Peyer's patch (tissue), 4 donors: ENCODE results near the gene F7. TPM values are rescaled to one million over a fixed set of nuclear protein-coding genes. Genes with fewer than 3 reads are reported as not detected.

Experiments used
- DNase-seq, 3 donors: peaks; one replicate each; pipeline ENCODE4 v3.0.0-alpha.2; 2017 to 2019
- H3K27ac ChIP-seq, 4 donors: fragments of 200-600 bp; sonication (generic); one replicate each; pipeline ENCODE4 v1.5.1; 2016 to 2019
- H3K27me3 ChIP-seq, 2 donors: fragments of 200-600 bp; sonication (generic); one replicate each; pipeline ENCODE4 v1.5.1; 2019
- H3K36me3 ChIP-seq, 3 donors: fragments of 200-600 bp; sonication (generic); one replicate each; pipeline ENCODE4 v1.5.1; 2016 to 2019
- H3K4me1 ChIP-seq, 4 donors: fragments of 200-600 bp; sonication (generic); one replicate each; pipeline ENCODE4 v1.5.1; 2016 to 2019
- H3K4me3 ChIP-seq, 4 donors: fragments of 200-600 bp; sonication (generic); 1 replicate in 3 of 4; 2 replicates in 1 of 4; pipeline ENCODE4 v1.5.1; 2016 to 2019; ENCODE audit warnings: mild to moderate bottlenecking in 1 of 4
- H3K9me3 ChIP-seq, 4 donors: fragments of 200-600 bp; sonication (generic); one replicate each; pipeline ENCODE4 v1.5.1; 2016 to 2019; ENCODE audit warnings: mild to moderate bottlenecking in 1 of 4
- POLR2A ChIP-seq, 2 donors: fragments of 450-650 bp; IDR thresholded peaks; one replicate each; pipeline ENCODE4 v1.5.1; 2017; ENCODE audit warnings: antibody characterized with exemption in 2 of 2, mild to moderate bottlenecking in 2 of 2, moderate library complexity in 2 of 2
- total RNA-seq, 4 donors: library from RNA; depleted of rRNA; stranded (reverse); fragments of >200 nt; gene quantifications; one replicate each; pipeline ENCODE4 v1.1.0, GENCODE V29; 2016
- TF ChIP-seq, protein P1 (sequence below), 6 experiments: fragments of 450-650 bp in 4 of 6; fragments of 200-600 bp in 2 of 6; sonication (generic) in 1 of 6; IDR thresholded peaks; one replicate each; pipeline ENCODE4 v1.5.1; 2017 to 2019; ENCODE audit warnings: antibody characterized with exemption in 6 of 6, mild to moderate bottlenecking in 3 of 6, moderate library complexity in 1 of 6

The F7 gene
- total RNA-seq, 4 donors from 2014 or later, result 1.9 to 2.9 TPM; not detected in 2

DNA sequence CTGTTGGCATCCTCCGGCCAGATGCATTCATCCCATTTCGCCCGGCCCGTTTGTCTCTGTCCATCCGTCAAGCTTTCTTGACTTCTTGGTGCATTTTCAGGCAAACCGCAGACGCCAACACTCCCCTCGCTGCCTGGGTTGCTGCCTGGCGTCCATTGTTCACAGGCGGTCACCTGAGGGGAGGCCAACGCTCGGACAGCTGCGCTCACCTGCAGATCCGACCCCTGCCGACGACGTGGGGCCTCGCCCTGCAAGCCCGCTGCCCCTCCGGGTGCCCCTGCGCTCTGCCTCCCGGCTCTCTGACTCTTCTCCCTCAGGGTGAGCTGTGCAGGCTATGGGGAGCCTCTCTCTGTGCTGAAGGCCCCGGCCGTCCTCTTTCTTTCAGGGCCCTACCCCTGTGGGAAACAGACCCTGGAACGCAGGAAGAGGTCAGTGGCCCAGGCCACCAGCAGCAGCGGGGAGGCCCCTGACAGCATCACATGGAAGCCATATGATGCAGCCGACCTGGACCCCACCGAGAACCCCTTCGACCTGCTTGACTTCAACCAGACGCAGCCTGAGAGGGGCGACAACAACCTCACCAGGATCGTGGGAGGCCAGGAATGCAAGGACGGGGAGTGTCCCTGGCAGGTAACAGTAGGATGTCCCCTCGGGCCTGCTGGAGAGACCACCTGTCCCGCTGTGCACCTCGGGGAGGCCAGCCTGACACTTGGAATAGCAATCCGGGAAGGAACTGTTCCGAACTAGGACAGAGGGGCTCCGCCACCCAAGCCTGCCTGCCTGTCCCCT lies 38.1 kb downstream of the F7 start:
- Histone ChIP-seq H3K36me3 (no peaks in the 10 kb centered on the region), H3K27me3 (no peaks in the 10 kb centered on the region), H3K4me3 (no peak overlapping the region), H3K4me1 (no peaks in the 10 kb centered on the region), H3K27ac (no peak overlapping the region), H3K9me3 (no peaks in the 10 kb centered on the region)
- DNase-seq, result no peak
- TF ChIP-seq, protein P1, sequence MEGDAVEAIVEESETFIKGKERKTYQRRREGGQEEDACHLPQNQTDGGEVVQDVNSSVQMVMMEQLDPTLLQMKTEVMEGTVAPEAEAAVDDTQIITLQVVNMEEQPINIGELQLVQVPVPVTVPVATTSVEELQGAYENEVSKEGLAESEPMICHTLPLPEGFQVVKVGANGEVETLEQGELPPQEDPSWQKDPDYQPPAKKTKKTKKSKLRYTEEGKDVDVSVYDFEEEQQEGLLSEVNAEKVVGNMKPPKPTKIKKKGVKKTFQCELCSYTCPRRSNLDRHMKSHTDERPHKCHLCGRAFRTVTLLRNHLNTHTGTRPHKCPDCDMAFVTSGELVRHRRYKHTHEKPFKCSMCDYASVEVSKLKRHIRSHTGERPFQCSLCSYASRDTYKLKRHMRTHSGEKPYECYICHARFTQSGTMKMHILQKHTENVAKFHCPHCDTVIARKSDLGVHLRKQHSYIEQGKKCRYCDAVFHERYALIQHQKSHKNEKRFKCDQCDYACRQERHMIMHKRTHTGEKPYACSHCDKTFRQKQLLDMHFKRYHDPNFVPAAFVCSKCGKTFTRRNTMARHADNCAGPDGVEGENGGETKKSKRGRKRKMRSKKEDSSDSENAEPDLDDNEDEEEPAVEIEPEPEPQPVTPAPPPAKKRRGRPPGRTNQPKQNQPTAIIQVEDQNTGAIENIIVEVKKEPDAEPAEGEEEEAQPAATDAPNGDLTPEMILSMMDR (IDR thresholded peaks at IDR 0.05), result no peak
- TF ChIP-seq POLR2A (IDR thresholded peaks at IDR 0.05), result no peak

DNA sequence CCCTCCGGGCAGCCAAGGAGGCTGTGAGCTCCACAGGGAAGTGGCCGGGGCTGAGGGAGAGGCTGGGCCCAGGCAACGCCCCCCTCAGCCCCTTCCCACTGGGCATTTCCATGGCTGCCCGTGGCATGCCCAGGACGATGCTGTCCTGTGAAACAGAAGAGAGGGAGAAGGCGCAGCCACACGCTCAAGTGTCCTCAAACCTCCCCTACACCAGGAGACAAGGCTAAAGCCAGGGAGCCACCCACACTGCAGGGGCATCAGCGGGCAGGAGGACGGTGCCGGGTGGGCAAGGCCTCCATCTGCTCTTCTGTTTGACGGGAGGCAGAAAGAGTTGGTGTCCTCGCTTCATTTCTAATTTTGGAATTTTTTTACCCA lies 38.7 kb downstream of the F7 start:
- TF ChIP-seq, protein P1 (IDR thresholded peaks at IDR 0.05), result no peak
- no peak for TF ChIP-seq POLR2A (IDR thresholded peaks at IDR 0.05)
- H3K4me3 ChIP-seq, result no peak overlapping the region
- no peak for DNase-seq
- no peaks in the 10 kb centered on the region for H3K36me3 ChIP-seq
- H3K9me3 ChIP-seq, result no peaks in the 10 kb centered on the region
- H3K27ac ChIP-seq, result no peak overlapping the region
- no peaks in the 10 kb centered on the region for H3K27me3 ChIP-seq
- no peaks in the 10 kb centered on the region for H3K4me1 ChIP-seq

DNA sequence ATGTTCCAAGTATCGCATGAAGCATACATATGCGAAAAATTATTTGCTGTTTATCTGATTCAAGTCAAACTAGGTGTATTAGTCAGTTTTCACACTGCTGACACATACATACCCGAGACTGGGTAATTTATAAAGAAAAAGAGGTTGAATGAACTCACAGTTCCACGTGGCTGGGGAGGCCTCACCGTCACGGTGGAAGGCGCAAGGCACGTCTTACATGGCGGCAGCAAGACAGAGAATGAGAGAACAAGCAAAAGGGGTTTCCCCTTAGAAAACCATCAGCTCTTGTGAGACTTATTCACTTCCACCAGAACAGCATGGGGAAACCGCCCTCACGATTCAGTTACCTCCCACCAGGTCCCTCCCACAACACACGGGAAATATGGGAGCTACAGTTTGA lies 39.9 kb downstream of the F7 start:
- Histone ChIP-seq H3K4me1 (no peaks in the 10 kb centered on the region), H3K27ac (no peak overlapping the region), H3K36me3 (no peaks in the 10 kb centered on the region), H3K9me3 (no peaks in the 10 kb centered on the region), H3K27me3 (no peaks in the 10 kb centered on the region), H3K4me3 (no peak overlapping the region)
- TF ChIP-seq, protein P1 (IDR thresholded peaks at IDR 0.05), result no peak
- TF ChIP-seq POLR2A (IDR thresholded peaks at IDR 0.05), result no peak
- no peak for DNase-seq

DNA sequence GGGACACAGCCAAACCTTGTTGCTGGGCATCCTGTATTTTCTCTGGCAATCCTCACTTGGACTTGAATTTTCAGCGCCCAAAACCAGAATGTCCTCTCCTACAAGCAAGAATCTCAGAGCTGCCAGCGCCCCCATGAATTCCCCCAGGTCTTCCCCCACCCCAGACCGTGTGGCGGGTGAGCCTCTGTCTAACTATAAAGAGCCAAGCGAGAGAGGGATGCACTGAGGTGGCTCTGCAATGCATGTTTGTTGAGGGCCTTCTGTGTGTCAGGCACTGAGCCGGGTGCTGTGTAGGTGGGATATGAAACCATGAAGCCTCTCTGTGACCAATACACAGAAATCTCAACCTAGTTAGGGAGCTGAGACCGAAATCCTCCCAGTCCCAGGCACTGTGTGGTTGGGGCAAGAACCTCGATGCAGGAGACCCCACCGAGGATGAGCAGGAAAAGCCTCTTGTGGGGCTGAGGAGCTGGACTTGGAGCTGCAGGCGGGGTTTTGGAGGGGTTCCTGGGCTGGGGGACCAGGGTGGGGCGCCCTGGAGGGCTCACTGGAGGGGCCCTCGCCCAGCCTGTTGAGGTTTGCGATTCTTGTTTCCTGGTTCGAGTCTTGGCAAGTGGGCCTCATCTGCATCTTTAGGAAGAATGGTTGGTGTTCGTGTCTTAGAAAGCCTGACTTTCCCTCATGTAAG lies 40.5 kb downstream of the F7 start:
- H3K9me3 ChIP-seq, result no peaks in the 10 kb centered on the region
- no peaks in the 10 kb centered on the region for H3K36me3 ChIP-seq
- H3K27me3 ChIP-seq, result no peaks in the 10 kb centered on the region
- no peak for DNase-seq
- H3K4me1 ChIP-seq, result no peaks in the 10 kb centered on the region
- no peak overlapping the region for H3K4me3 ChIP-seq
- no peak for TF ChIP-seq POLR2A (IDR thresholded peaks at IDR 0.05)
- TF ChIP-seq, protein P1 (IDR thresholded peaks at IDR 0.05), result no peak
- no peak overlapping the region for H3K27ac ChIP-seq

DNA sequence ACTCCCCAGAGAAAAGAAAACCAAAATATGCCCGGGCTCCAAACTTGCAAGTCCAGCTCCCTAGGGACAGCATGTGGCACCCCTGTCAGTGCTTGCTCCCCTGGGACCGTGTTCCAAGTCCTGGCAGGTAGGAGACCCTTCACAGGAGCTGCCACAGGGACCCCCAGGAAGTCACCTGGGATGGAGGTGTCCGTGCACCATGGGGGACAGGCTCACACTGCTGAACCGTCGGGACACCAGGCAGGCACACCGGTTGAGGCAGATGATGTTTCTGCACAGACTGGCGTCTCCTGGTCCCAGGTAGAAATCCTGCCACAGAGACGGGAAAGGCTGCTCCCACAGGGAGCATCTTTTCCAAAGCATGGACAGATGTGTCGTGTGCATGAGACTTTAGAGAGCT lies 41.2 kb downstream of the F7 start:
- TF ChIP-seq, protein P1 (IDR thresholded peaks at IDR 0.05), result no peak
- TF ChIP-seq POLR2A (IDR thresholded peaks at IDR 0.05), result no peak
- DNase-seq, result peak in 1 of 3 donors; percentile 30
- Histone ChIP-seq H3K4me3 (no peak overlapping the region), H3K4me1 (peaks cover 0 to 2% (median 0%) of the 10 kb centered on the region in 4 donors), H3K27me3 (no peaks in the 10 kb centered on the region), H3K9me3 (no peaks in the 10 kb centered on the region), H3K27ac (no peak overlapping the region), H3K36me3 (no peaks in the 10 kb centered on the region)
